ENCODE measurements around the gene GALNT16.

GALNT16 gene

DNA sequence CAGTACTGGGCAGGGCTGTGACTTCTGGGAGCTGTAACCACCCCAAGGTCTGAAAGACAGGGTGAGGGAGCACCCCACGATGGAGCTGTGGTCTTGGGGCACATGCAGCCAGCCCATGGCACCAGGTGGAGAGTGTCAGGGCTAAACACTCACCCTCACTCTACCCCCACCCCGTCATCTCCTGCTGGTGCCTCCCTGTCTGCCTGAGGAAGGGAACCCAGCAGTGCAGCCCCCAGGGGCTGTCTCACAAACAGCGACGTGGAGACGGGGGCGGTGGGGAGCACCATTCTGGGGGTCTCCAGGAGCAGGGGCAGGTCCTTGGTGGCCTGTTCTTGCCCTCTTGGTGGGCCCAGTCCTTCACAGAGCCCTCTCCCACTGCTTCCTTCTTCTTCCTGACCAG, 74.6 kb downstream of the GALNT16 start:
- no peak for TF ChIP-seq TAF1 (IDR thresholded peaks at IDR 0.05; ENCODE audit: borderline replicate concordance, insufficient read depth, low read length)
- TF ChIP-seq POLR2AphosphoS5 (IDR thresholded peaks at IDR 0.05; ENCODE audit: low read depth, low read length), result no peak
- TF ChIP-seq FOXP2 (optimal IDR thresholded peaks at IDR 0.05; ENCODE audit: borderline replicate concordance, extremely low read depth, extremely low read length, insufficient read depth), result no peak
- TF ChIP-seq SIN3A (IDR thresholded peaks at IDR 0.05; ENCODE audit: borderline replicate concordance, insufficient read depth, low read length), result no peak

DNA sequence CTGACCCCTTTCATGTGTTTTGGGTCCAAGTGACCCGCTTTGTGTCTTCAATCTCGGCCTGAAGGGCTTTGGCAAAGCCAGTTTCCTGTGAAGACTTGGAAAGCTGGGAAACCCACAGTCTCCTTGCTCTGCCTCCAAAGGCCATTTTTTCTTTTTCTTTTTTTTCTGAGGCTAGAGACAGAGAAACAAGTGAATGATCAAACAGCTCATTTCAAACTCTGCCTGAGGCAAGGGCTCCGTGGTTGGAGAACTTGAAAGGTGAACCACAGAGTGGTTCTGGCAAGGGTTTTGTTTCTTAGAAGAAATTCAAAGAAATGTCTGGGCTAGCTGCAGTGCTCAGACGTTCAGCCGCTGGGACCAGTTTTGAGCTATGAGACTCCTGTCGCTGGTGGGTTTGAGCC, 75.4 kb downstream of the GALNT16 start:
- TF ChIP-seq TAF1 (IDR thresholded peaks at IDR 0.05; ENCODE audit: borderline replicate concordance, insufficient read depth, low read length) (no peak), FOXP2 (optimal IDR thresholded peaks at IDR 0.05; ENCODE audit: borderline replicate concordance, extremely low read depth, extremely low read length, insufficient read depth) (no peak), SIN3A (IDR thresholded peaks at IDR 0.05; ENCODE audit: borderline replicate concordance, insufficient read depth, low read length) (no peak), POLR2AphosphoS5 (IDR thresholded peaks at IDR 0.05; ENCODE audit: low read depth, low read length) (no peak)
- TF ChIP-seq, protein P1, sequence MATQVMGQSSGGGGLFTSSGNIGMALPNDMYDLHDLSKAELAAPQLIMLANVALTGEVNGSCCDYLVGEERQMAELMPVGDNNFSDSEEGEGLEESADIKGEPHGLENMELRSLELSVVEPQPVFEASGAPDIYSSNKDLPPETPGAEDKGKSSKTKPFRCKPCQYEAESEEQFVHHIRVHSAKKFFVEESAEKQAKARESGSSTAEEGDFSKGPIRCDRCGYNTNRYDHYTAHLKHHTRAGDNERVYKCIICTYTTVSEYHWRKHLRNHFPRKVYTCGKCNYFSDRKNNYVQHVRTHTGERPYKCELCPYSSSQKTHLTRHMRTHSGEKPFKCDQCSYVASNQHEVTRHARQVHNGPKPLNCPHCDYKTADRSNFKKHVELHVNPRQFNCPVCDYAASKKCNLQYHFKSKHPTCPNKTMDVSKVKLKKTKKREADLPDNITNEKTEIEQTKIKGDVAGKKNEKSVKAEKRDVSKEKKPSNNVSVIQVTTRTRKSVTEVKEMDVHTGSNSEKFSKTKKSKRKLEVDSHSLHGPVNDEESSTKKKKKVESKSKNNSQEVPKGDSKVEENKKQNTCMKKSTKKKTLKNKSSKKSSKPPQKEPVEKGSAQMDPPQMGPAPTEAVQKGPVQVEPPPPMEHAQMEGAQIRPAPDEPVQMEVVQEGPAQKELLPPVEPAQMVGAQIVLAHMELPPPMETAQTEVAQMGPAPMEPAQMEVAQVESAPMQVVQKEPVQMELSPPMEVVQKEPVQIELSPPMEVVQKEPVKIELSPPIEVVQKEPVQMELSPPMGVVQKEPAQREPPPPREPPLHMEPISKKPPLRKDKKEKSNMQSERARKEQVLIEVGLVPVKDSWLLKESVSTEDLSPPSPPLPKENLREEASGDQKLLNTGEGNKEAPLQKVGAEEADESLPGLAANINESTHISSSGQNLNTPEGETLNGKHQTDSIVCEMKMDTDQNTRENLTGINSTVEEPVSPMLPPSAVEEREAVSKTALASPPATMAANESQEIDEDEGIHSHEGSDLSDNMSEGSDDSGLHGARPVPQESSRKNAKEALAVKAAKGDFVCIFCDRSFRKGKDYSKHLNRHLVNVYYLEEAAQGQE (IDR thresholded peaks at IDR 0.05; ENCODE audit: insufficient read depth in 1 of 2, low read depth in 2 of 2, low read length in 2 of 2), result no peak

DNA sequence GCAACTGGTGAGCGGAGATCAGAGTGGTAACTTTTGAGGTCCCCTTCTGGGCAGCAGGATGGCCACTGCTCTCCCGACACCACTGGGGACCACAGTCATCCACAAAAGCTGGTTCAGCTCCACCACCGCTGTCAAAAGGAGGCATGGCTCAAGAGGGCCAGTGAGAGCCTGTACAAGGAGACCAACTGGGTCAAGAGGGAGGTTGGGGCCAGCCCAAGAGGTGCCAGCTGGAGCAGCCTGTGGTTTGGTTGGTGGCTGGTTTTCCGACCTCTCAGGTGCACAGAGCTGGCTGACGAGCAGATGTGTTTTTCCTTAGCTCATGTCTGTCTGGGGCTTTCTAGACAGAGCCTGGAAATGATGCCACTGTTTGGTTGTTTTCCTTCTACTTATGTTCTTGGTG, 78.0 kb downstream of the GALNT16 start:
- TF ChIP-seq, protein P1 (IDR thresholded peaks at IDR 0.05; ENCODE audit: insufficient read depth in 1 of 2, low read depth in 2 of 2, low read length in 2 of 2), result no peak
- TF ChIP-seq SIN3A (IDR thresholded peaks at IDR 0.05; ENCODE audit: borderline replicate concordance, insufficient read depth, low read length) (no peak), FOXP2 (optimal IDR thresholded peaks at IDR 0.05; ENCODE audit: borderline replicate concordance, extremely low read depth, extremely low read length, insufficient read depth) (no peak), TAF1 (IDR thresholded peaks at IDR 0.05; ENCODE audit: borderline replicate concordance, insufficient read depth, low read length) (no peak), POLR2AphosphoS5 (IDR thresholded peaks at IDR 0.05; ENCODE audit: low read depth, low read length) (no peak)

DNA sequence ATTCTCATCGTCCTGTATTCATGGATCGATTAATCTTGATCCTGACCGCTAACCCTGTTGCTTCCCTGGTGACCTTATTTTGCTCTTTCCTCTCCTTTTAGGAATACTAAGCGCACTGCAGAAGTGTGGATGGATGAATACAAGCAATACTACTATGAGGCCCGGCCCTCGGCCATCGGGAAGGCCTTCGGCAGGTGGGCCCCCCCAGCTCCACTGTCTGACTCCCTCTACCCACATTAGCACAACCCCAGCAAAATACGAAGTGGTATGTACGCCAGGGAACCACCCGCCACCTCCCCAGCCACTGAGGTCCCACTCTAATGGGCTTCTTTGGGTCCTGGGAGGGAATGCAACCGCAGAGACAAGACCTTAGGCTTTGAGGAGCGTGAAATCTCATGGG, 79.5 kb downstream of the GALNT16 start:
- TF ChIP-seq, protein P1 (IDR thresholded peaks at IDR 0.05; ENCODE audit: insufficient read depth in 1 of 2, low read depth in 2 of 2, low read length in 2 of 2), result no peak
- TF ChIP-seq POLR2AphosphoS5 (IDR thresholded peaks at IDR 0.05; ENCODE audit: low read depth, low read length) (no peak), TAF1 (IDR thresholded peaks at IDR 0.05; ENCODE audit: borderline replicate concordance, insufficient read depth, low read length) (no peak), SIN3A (IDR thresholded peaks at IDR 0.05; ENCODE audit: borderline replicate concordance, insufficient read depth, low read length) (no peak), FOXP2 (optimal IDR thresholded peaks at IDR 0.05; ENCODE audit: borderline replicate concordance, extremely low read depth, extremely low read length, insufficient read depth) (no peak)

DNA sequence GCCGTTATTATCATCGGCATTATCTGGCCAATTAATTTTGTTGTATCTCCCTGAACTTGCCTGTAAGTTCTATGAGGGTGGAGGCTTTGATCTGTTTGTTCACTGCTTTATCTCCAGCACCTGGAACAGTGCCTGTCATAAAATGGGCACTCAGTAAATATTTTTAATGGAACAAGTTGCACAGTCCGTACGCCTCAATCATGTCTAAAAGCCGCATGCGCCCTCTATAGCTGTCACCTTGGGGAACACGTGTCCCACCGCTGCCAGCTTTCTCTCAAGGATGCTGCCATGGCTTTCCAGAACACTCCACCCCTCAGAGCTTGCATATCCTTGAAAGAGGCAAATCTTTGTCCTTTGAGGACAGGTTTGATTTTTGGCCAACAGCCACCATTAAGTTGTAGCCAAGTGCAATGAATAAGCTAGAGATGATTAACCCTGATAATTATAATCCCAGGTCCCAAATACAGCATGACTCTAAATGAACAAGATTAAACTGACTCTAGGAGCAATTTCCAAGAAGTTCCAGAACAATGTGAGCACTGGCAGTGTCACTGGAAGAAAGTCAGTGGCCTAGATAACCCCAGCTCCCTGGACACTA, 83.1 kb downstream of the GALNT16 start:
- TF ChIP-seq POLR2AphosphoS5 (IDR thresholded peaks at IDR 0.05; ENCODE audit: low read depth, low read length) (no peak), SIN3A (IDR thresholded peaks at IDR 0.05; ENCODE audit: borderline replicate concordance, insufficient read depth, low read length) (no peak), TAF1 (IDR thresholded peaks at IDR 0.05; ENCODE audit: borderline replicate concordance, insufficient read depth, low read length) (no peak), FOXP2 (optimal IDR thresholded peaks at IDR 0.05; ENCODE audit: borderline replicate concordance, extremely low read depth, extremely low read length, insufficient read depth) (no peak)
- TF ChIP-seq, protein P1 (IDR thresholded peaks at IDR 0.05; ENCODE audit: insufficient read depth in 1 of 2, low read depth in 2 of 2, low read length in 2 of 2), result no peak

All from PFSK-1 (cell line).